MM.1S (cell line): Measurements from ENCODE around the gene HRH2.

Source experiments
- DNase-seq: peaks from one replicate; pipeline ENCODE4 v3.0.0-alpha.2; 2015
- H2AFZ ChIP-seq: fragments of 300-600 bp; sonication (generic); 2 replicates; pipeline ENCODE4 v1.6.0; 2016; ENCODE audit warnings: antibody characterized with exemption, low read length
- H3F3A ChIP-seq: fragments of 300-600 bp; sonication (generic); 2 replicates; pipeline ENCODE4 v1.6.1; 2016; ENCODE audit warnings: mild to moderate bottlenecking, antibody characterized with exemption, low read length, moderate library complexity, mixed read lengths; ENCODE audit not compliant: insufficient read depth
- H3K27ac ChIP-seq: fragments of 300-600 bp; sonication (generic); 2 replicates; pipeline ENCODE4 v1.5.1; 2016; ENCODE audit warnings: mild to moderate bottlenecking, low read length
- H3K27me3 ChIP-seq: fragments of 300-600 bp; sonication (generic); replicated peaks from 2 replicates; pipeline ENCODE4 v1.6.0; 2016; ENCODE audit warnings: low read length; ENCODE audit not compliant: insufficient read depth
- H3K36me3 ChIP-seq: fragments of 300-600 bp; sonication (generic); replicated peaks from 2 replicates; pipeline ENCODE4 v1.6.1; 2016; ENCODE audit warnings: mild to moderate bottlenecking, low read length, mixed read lengths; ENCODE audit not compliant: insufficient read depth
- H3K4me1 ChIP-seq: fragments of 300-600 bp; sonication (generic); 2 replicates; pipeline ENCODE4 v1.6.1; 2016; ENCODE audit warnings: low read length, mixed read lengths
- H3K4me2 ChIP-seq: fragments of 300-600 bp; sonication (generic); 2 replicates; pipeline ENCODE4 v1.6.0; 2016; ENCODE audit warnings: low read depth, low read length
- H3K4me3 ChIP-seq: fragments of 300-600 bp; sonication (generic); 2 replicates; pipeline ENCODE4 v1.5.1; 2016; ENCODE audit warnings: low read length, mixed read lengths
- H3K79me2 ChIP-seq: fragments of 300-600 bp; sonication (generic); 2 replicates; pipeline ENCODE4 v1.6.1; 2016; ENCODE audit warnings: mixed run types, low read length, mixed read lengths
- H3K9ac ChIP-seq: fragments of 300-600 bp; sonication (generic); 2 replicates; pipeline ENCODE4 v1.6.1; 2016; ENCODE audit warnings: low read length, mixed read lengths
- H3K9me2 ChIP-seq: fragments of 300-600 bp; sonication (generic); replicated peaks from 2 replicates; pipeline ENCODE4 v1.6.1; 2016; ENCODE audit warnings: mild to moderate bottlenecking, low read length, mixed read lengths; ENCODE audit not compliant: insufficient read depth
- H3K9me3 ChIP-seq: fragments of 300-600 bp; sonication (generic); replicated peaks from 2 replicates; pipeline ENCODE4 v1.6.1; 2016; ENCODE audit warnings: mild to moderate bottlenecking, low read length, mixed read lengths; ENCODE audit not compliant: insufficient read depth
- H4K20me1 ChIP-seq: fragments of 300-600 bp; sonication (generic); 2 replicates; pipeline ENCODE4 v1.6.1; 2016; ENCODE audit warnings: mild to moderate bottlenecking, low read length, moderate library complexity, mixed read lengths; ENCODE audit not compliant: insufficient read depth
- CTCF ChIP-seq: fragments of 300-600 bp; sonication (generic); IDR thresholded peaks from 2 replicates; pipeline ENCODE4 v1.5.1; 2016; ENCODE audit warnings: antibody characterized with exemption, low read length, mixed read lengths
- EZH2 ChIP-seq: fragments of 300-600 bp; sonication (generic); optimal IDR thresholded peaks from 2 replicates; pipeline ENCODE3; 2017; ENCODE audit warnings: low read depth, mild to moderate bottlenecking, antibody characterized with exemption, low read length, mixed read lengths
- EZH2phosphoT487 ChIP-seq: fragments of 300-600 bp; sonication (generic); IDR thresholded peaks from 2 replicates; pipeline ENCODE4 v1.6.1; 2018; ENCODE audit warnings: antibody characterized with exemption, low read length

HRH2 gene

GRCh38 chr5:175657593-175658271, at the start of gene HRH2:
HRH2 (plus strand) TSS chr5:175658071; CDS start chr5:175683234, 25,163 bp downstream.
- DNase-seq, result peak; percentile 81
- peaks cover 52% of the 10 kb centered on the region for H3K79me2 ChIP-seq
- peak within 1 kb of the TSS; percentile 98 for H3K4me3 ChIP-seq
- peaks cover 11% of the 10 kb centered on the region for H4K20me1 ChIP-seq
- H3K27me3 ChIP-seq, result no peaks in the 10 kb centered on the region
- peak within 1 kb of the TSS; percentile 78 for H3K9ac ChIP-seq
- H3K4me2 ChIP-seq, result peak within 1 kb of the TSS; percentile 83
- H3K9me3 ChIP-seq, result no peaks in the 10 kb centered on the region
- no peak for TF ChIP-seq EZH2
- no peak for TF ChIP-seq EZH2phosphoT487
- TF ChIP-seq CTCF, result 0 out of 2 replicates have a peak, but pooled peaks have one; percentile 5
- H3F3A ChIP-seq, result peaks cover 44% of the 10 kb centered on the region
- H3K27ac ChIP-seq, result peak within 1 kb of the TSS; percentile 77
- H3K4me1 ChIP-seq, result peaks cover 57% of the 10 kb centered on the region
- no peaks in the 10 kb centered on the region for H3K9me2 ChIP-seq
- 0 out of 2 replicates have a peak, but pooled peaks cover 4% of the 10 kb centered on the region for H3K36me3 ChIP-seq
- H2AFZ ChIP-seq, result peak within 1 kb of the TSS; percentile 76

- no peaks in the 10 kb centered on the region for H3K79me2 ChIP-seq
- no peak overlapping the region for H3K27ac ChIP-seq
- H3K4me2 ChIP-seq, result no peak overlapping the region
- H3K9ac ChIP-seq, result no peak overlapping the region
- H2AFZ ChIP-seq, result no peak overlapping the region
- no peaks in the 10 kb centered on the region for H3K27me3 ChIP-seq
- H3K4me3 ChIP-seq, result no peak overlapping the region
- H4K20me1 ChIP-seq, result no peaks in the 10 kb centered on the region
- no peak for TF ChIP-seq EZH2
- TF ChIP-seq CTCF, result no peak
- no peak for TF ChIP-seq EZH2phosphoT487
- H3F3A ChIP-seq, result 0 out of 2 replicates have a peak, but pooled peaks cover 3% of the 10 kb centered on the region
- H3K9me2 ChIP-seq, result no peaks in the 10 kb centered on the region
- H3K4me1 ChIP-seq, result peaks cover 9% of the 10 kb centered on the region
- H3K36me3 ChIP-seq, result no peaks in the 10 kb centered on the region
- no peaks in the 10 kb centered on the region for H3K9me3 ChIP-seq
- no peak for DNase-seq
These were observed 48.3 kb upstream of the HRH2 start for GRCh38 chr5:175609526-175609925.

- H3F3A ChIP-seq, result 0 out of 2 replicates have a peak, but pooled peaks cover 3% of the 10 kb centered on the region
- H3K27ac ChIP-seq, result no peak overlapping the region
- no peaks in the 10 kb centered on the region for H3K9me3 ChIP-seq
- H3K9me2 ChIP-seq, result no peaks in the 10 kb centered on the region
- H3K79me2 ChIP-seq, result no peaks in the 10 kb centered on the region
- DNase-seq, result no peak
- no peak overlapping the region for H3K4me2 ChIP-seq
- H4K20me1 ChIP-seq, result no peaks in the 10 kb centered on the region
- H3K36me3 ChIP-seq, result no peaks in the 10 kb centered on the region
- no peak overlapping the region for H3K9ac ChIP-seq
- TF ChIP-seq EZH2phosphoT487 (no peak), EZH2 (no peak), CTCF (no peak)
- no peaks in the 10 kb centered on the region for H3K27me3 ChIP-seq
- peaks cover 9% of the 10 kb centered on the region for H3K4me1 ChIP-seq
- no peak overlapping the region for H2AFZ ChIP-seq
- no peak overlapping the region for H3K4me3 ChIP-seq
These were observed 47.5 kb upstream of the HRH2 start for GRCh38 chr5:175610381-175610780.
